Measurements from ENCODE around the gene OR3A3.

GRCh38 chr17:3385869-3386816 lies 25.0 kb upstream of the OR3A3 start, which contains the start of gene OR3A2:
- TF ChIP-seq CREB1 (CRISPR knock-in tag; IDR thresholded peaks at IDR 0.05; ENCODE audit: low read depth) (no peak), CTCF (conservative IDR thresholded peaks at IDR 0.05; ENCODE audit: low read depth in 2 of 2) (peak in 1 of 2 experiments; percentile 33; a peak in 2 of 4 replicates)

Measured in GM23338 (cell line).